ENCODE data around the gene ANKRD31.
A peak's percentile ranks its signal among the peaks of the same experiment; 100 is the strongest.

Gene ANKRD31

GRCh38 chr5:75203604-75204003 lies 33.1 kb downstream of the ANKRD31 start:
- H3K4me3 ChIP-seq (ENCODE audit: control insufficient read depth in 1 of 7, extremely low read depth in 1 of 7, insufficient read depth in 4 of 7, low read depth in 2 of 7, low read length in 6 of 7): no peak overlapping the region
- no peak overlapping the region for H3K27ac ChIP-seq (ENCODE audit: insufficient read depth in 1 of 2, low read depth in 1 of 2, low read length in 2 of 2, poor library complexity in 1 of 2, severe bottlenecking in 2 of 2)
- no peaks in the 10 kb centered on the region for H3K9me3 ChIP-seq (ENCODE audit: control extremely low read depth in 1 of 5, control insufficient read depth in 4 of 5, insufficient read depth in 2 of 5, low read depth in 1 of 5, low read length in 4 of 5)
- CTCF ChIA-PET: no interaction called here
- H3K27me3 ChIP-seq (replicated peaks in 2 of 5; ENCODE audit: control insufficient read depth in 4 of 5, insufficient read depth in 5 of 5, low read length in 4 of 5): no peaks in the 10 kb centered on the region
- WGBS (ENCODE audit: insufficient coverage): no CpG with 5 or more reads among the region's 3 CpGs
- no peaks in the 10 kb centered on the region for H3K36me3 ChIP-seq (ENCODE audit: control insufficient read depth in 4 of 4, insufficient read depth in 4 of 4, low read length in 3 of 4)
- H3K4me1 ChIP-seq (ENCODE audit: control extremely low read depth in 1 of 4, control insufficient read depth in 4 of 4, insufficient read depth in 4 of 4, low read length in 3 of 4): no peaks in the 10 kb centered on the region
- no peak for DNase-seq
- POLR2A ChIA-PET: no interaction called here

GRCh38 chr5:75202935-75203334 lies 33.7 kb downstream of the ANKRD31 start:
- peaks cover 0 to 1% (median 0%) of the 10 kb centered on the region in 4 experiments for H3K4me1 ChIP-seq (ENCODE audit: control extremely low read depth in 1 of 4, control insufficient read depth in 4 of 4, insufficient read depth in 4 of 4, low read length in 3 of 4)
- H3K27ac ChIP-seq (ENCODE audit: insufficient read depth in 1 of 2, low read depth in 1 of 2, low read length in 2 of 2, poor library complexity in 1 of 2, severe bottlenecking in 2 of 2): no peak overlapping the region
- H3K36me3 ChIP-seq (ENCODE audit: control insufficient read depth in 4 of 4, insufficient read depth in 4 of 4, low read length in 3 of 4): no peaks in the 10 kb centered on the region
- ChIA-PET POLR2A (no interaction called here), CTCF (no interaction called here)
- no peaks in the 10 kb centered on the region for H3K27me3 ChIP-seq (replicated peaks in 2 of 5; ENCODE audit: control insufficient read depth in 4 of 5, insufficient read depth in 5 of 5, low read length in 4 of 5)
- H3K4me3 ChIP-seq (ENCODE audit: control insufficient read depth in 1 of 7, extremely low read depth in 1 of 7, insufficient read depth in 4 of 7, low read depth in 2 of 7, low read length in 6 of 7): no peak overlapping the region
- 100% methylated on average over 1 of the region's 1 CpG for WGBS (ENCODE audit: insufficient coverage)
- DNase-seq: no peak
- no peaks in the 10 kb centered on the region for H3K9me3 ChIP-seq (ENCODE audit: control extremely low read depth in 1 of 5, control insufficient read depth in 4 of 5, insufficient read depth in 2 of 5, low read depth in 1 of 5, low read length in 4 of 5)

GRCh38 chr5:75200776-75201175 lies 35.9 kb downstream of the ANKRD31 start:
- no peak overlapping the region for H3K27ac ChIP-seq (ENCODE audit: insufficient read depth in 1 of 2, low read depth in 1 of 2, low read length in 2 of 2, poor library complexity in 1 of 2, severe bottlenecking in 2 of 2)
- H3K9me3 ChIP-seq (ENCODE audit: control extremely low read depth in 1 of 5, control insufficient read depth in 4 of 5, insufficient read depth in 2 of 5, low read depth in 1 of 5, low read length in 4 of 5): no peaks in the 10 kb centered on the region
- 100% methylated on average over 1 of the region's 4 CpGs for WGBS (ENCODE audit: insufficient coverage)
- no peaks in the 10 kb centered on the region for H3K27me3 ChIP-seq (replicated peaks in 2 of 5; ENCODE audit: control insufficient read depth in 4 of 5, insufficient read depth in 5 of 5, low read length in 4 of 5)
- ChIA-PET POLR2A (no interaction called here), CTCF (no interaction called here)
- no peak for DNase-seq
- H3K4me1 ChIP-seq (ENCODE audit: control extremely low read depth in 1 of 4, control insufficient read depth in 4 of 4, insufficient read depth in 4 of 4, low read length in 3 of 4): peaks cover 0 to 4% (median 1%) of the 10 kb centered on the region in 4 experiments
- H3K4me3 ChIP-seq (ENCODE audit: control insufficient read depth in 1 of 7, extremely low read depth in 1 of 7, insufficient read depth in 4 of 7, low read depth in 2 of 7, low read length in 6 of 7): no peak overlapping the region
- no peaks in the 10 kb centered on the region for H3K36me3 ChIP-seq (ENCODE audit: control insufficient read depth in 4 of 4, insufficient read depth in 4 of 4, low read length in 3 of 4)

GRCh38 chr5:75199946-75200345 lies 36.7 kb downstream of the ANKRD31 start:
- WGBS (ENCODE audit: insufficient coverage): no CpG with 5 or more reads among the region's 1 CpG
- Histone ChIP-seq H3K36me3 (ENCODE audit: control insufficient read depth in 4 of 4, insufficient read depth in 4 of 4, low read length in 3 of 4) (no peaks in the 10 kb centered on the region), H3K4me3 (ENCODE audit: control insufficient read depth in 1 of 7, extremely low read depth in 1 of 7, insufficient read depth in 4 of 7, low read depth in 2 of 7, low read length in 6 of 7) (no peak overlapping the region), H3K27ac (ENCODE audit: insufficient read depth in 1 of 2, low read depth in 1 of 2, low read length in 2 of 2, poor library complexity in 1 of 2, severe bottlenecking in 2 of 2) (no peak overlapping the region), H3K9me3 (ENCODE audit: control extremely low read depth in 1 of 5, control insufficient read depth in 4 of 5, insufficient read depth in 2 of 5, low read depth in 1 of 5, low read length in 4 of 5) (no peaks in the 10 kb centered on the region), H3K27me3 (replicated peaks in 2 of 5; ENCODE audit: control insufficient read depth in 4 of 5, insufficient read depth in 5 of 5, low read length in 4 of 5) (no peaks in the 10 kb centered on the region), H3K4me1 (ENCODE audit: control extremely low read depth in 1 of 4, control insufficient read depth in 4 of 4, insufficient read depth in 4 of 4, low read length in 3 of 4) (peaks cover 0 to 4% (median 1%) of the 10 kb centered on the region in 4 experiments)
- CTCF ChIA-PET: interaction anchor here (0.7 to 1.0 kb wide), 2 partner anchors 128 to 150 kb away, joined by 3 read pairs; no protein-coding TSS in a partner anchor
- POLR2A ChIA-PET: no interaction called here
- no peak for DNase-seq

DNA sequence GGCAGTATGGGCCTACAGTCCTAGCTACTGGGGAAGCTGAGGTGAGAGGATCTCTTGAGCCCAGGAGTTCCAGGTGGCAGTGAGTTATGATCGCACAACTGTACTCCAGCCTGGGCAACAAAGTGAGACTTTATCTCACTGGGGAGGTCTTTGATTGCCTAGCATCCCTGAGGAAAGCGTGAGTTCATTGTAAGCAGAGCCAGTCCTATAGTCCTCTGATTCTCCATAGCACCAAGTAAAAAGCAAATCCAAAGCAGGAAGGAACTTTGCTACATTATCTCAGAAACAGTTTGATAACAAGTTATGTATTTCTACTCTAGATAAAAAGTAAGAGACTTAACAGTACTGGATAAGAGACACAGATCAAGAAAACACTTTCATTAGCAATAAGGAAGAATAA lies 37.6 kb downstream of the ANKRD31 start:
- Histone ChIP-seq H3K4me1 (ENCODE audit: control extremely low read depth in 1 of 4, control insufficient read depth in 4 of 4, insufficient read depth in 4 of 4, low read length in 3 of 4) (peaks cover 0 to 4% (median 1%) of the 10 kb centered on the region in 4 experiments), H3K36me3 (ENCODE audit: control insufficient read depth in 4 of 4, insufficient read depth in 4 of 4, low read length in 3 of 4) (no peaks in the 10 kb centered on the region), H3K27me3 (replicated peaks in 2 of 5; ENCODE audit: control insufficient read depth in 4 of 5, insufficient read depth in 5 of 5, low read length in 4 of 5) (no peaks in the 10 kb centered on the region), H3K27ac (ENCODE audit: insufficient read depth in 1 of 2, low read depth in 1 of 2, low read length in 2 of 2, poor library complexity in 1 of 2, severe bottlenecking in 2 of 2) (no peak overlapping the region), H3K9me3 (ENCODE audit: control extremely low read depth in 1 of 5, control insufficient read depth in 4 of 5, insufficient read depth in 2 of 5, low read depth in 1 of 5, low read length in 4 of 5) (no peaks in the 10 kb centered on the region), H3K4me3 (ENCODE audit: control insufficient read depth in 1 of 7, extremely low read depth in 1 of 7, insufficient read depth in 4 of 7, low read depth in 2 of 7, low read length in 6 of 7) (no peak overlapping the region)
- 100% methylated on average over 2 of the region's 2 CpGs for WGBS (ENCODE audit: insufficient coverage)
- no peak for DNase-seq
- CTCF ChIA-PET: interaction anchor here (1.0 kb wide), 1 partner anchor 149 kb away, joined by 3 read pairs; no protein-coding TSS in a partner anchor
- POLR2A ChIA-PET: no interaction called here

- ChIA-PET POLR2A (no interaction called here), CTCF (no interaction called here)
- H3K4me3 ChIP-seq (ENCODE audit: control insufficient read depth in 1 of 7, extremely low read depth in 1 of 7, insufficient read depth in 4 of 7, low read depth in 2 of 7, low read length in 6 of 7): no peak overlapping the region
- H3K27me3 ChIP-seq (replicated peaks in 2 of 5; ENCODE audit: control insufficient read depth in 4 of 5, insufficient read depth in 5 of 5, low read length in 4 of 5): no peaks in the 10 kb centered on the region
- H3K36me3 ChIP-seq (ENCODE audit: control insufficient read depth in 4 of 4, insufficient read depth in 4 of 4, low read length in 3 of 4): no peaks in the 10 kb centered on the region
- 74% methylated on average over 5 of the region's 5 CpGs for WGBS (ENCODE audit: insufficient coverage)
- peaks cover 0 to 4% (median 1%) of the 10 kb centered on the region in 4 experiments for H3K4me1 ChIP-seq (ENCODE audit: control extremely low read depth in 1 of 4, control insufficient read depth in 4 of 4, insufficient read depth in 4 of 4, low read length in 3 of 4)
- H3K9me3 ChIP-seq (ENCODE audit: control extremely low read depth in 1 of 5, control insufficient read depth in 4 of 5, insufficient read depth in 2 of 5, low read depth in 1 of 5, low read length in 4 of 5): no peaks in the 10 kb centered on the region
- DNase-seq: peak; percentile 4 to 64 (median 57)
- no peak overlapping the region for H3K27ac ChIP-seq (ENCODE audit: insufficient read depth in 1 of 2, low read depth in 1 of 2, low read length in 2 of 2, poor library complexity in 1 of 2, severe bottlenecking in 2 of 2)
Observed at GRCh38 chr5:75197745-75198144, 38.9 kb downstream of the ANKRD31 start.

- H3K4me3 ChIP-seq (ENCODE audit: control insufficient read depth in 1 of 7, extremely low read depth in 1 of 7, insufficient read depth in 4 of 7, low read depth in 2 of 7, low read length in 6 of 7): no peak overlapping the region
- H3K4me1 ChIP-seq (ENCODE audit: control extremely low read depth in 1 of 4, control insufficient read depth in 4 of 4, insufficient read depth in 4 of 4, low read length in 3 of 4): peaks cover 0 to 2% (median under 1%) of the 10 kb centered on the region in 4 experiments
- 98% methylated on average over 4 of the region's 6 CpGs for WGBS (ENCODE audit: insufficient coverage)
- H3K36me3 ChIP-seq (ENCODE audit: control insufficient read depth in 4 of 4, insufficient read depth in 4 of 4, low read length in 3 of 4): no peaks in the 10 kb centered on the region
- no peak overlapping the region for H3K27ac ChIP-seq (ENCODE audit: insufficient read depth in 1 of 2, low read depth in 1 of 2, low read length in 2 of 2, poor library complexity in 1 of 2, severe bottlenecking in 2 of 2)
- no peaks in the 10 kb centered on the region for H3K27me3 ChIP-seq (replicated peaks in 2 of 5; ENCODE audit: control insufficient read depth in 4 of 5, insufficient read depth in 5 of 5, low read length in 4 of 5)
- no peaks in the 10 kb centered on the region for H3K9me3 ChIP-seq (ENCODE audit: control extremely low read depth in 1 of 5, control insufficient read depth in 4 of 5, insufficient read depth in 2 of 5, low read depth in 1 of 5, low read length in 4 of 5)
- ChIA-PET POLR2A (no interaction called here), CTCF (no interaction called here)
- DNase-seq: no peak
Observed at GRCh38 chr5:75192804-75193203, 43.9 kb downstream of the ANKRD31 start.

All from common myeloid progenitor, CD34-positive (primary cell).